SIG-M5 treated with dmso at 0.1 percent for 504 hours (cell line): Measurements from ENCODE around the gene INKA2.

Experiments
- DNase-seq: peaks from one replicate; lab custom pipeline; 2025; ENCODE audit not compliant: unreplicated experiment; lab: John Stamatoyannopoulos, UW

Gene INKA2

GRCh38 chr1:111706921-111707320 lies 32.3 kb downstream of the INKA2 start:
- DNase-seq: no peak

DNA sequence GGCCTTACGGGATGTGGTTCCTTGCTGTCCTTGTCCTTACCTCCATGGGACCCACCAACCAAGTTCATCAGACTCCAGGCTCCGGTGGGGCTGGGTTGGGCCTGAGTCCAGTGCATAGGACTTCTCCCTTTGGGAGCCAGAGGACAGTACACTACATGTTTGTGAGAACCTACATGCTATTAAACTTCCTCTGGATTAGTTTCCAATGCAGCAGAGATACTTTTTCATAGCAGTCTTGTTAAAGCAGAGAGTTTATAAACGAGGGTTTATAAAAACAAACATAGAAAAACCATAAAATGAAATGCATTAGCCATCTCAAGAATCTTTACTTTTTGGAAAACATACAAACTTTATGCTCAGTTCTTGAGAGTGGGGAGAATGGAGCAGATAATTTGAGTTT lies 33.4 kb downstream of the INKA2 start:
- DNase-seq: no peak

- DNase-seq: no peak
Observed at GRCh38 chr1:111704776-111705175, 34.4 kb downstream of the INKA2 start.

DNA sequence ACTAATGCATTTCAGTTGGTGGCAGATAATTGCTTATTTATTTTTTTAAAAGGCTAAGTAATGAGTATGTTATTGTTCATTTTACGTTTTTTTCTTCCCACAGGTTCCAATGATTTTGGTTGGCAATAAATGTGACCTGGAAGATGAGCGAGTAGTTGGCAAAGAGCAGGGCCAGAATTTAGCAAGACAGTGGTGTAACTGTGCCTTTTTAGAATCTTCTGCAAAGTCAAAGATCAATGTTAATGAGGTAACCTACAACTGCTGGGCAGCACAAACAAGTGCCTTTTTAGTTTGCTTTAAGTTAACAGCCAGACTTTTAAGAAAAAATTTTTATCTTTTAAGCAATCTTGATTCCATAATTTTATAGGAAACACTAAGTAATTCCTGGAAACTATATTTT lies 35.0 kb downstream of the INKA2 start:
- no peak for DNase-seq

GRCh38 chr1:111702504-111703050 lies 36.6 kb downstream of the INKA2 start:
- DNase-seq: no peak

GRCh38 chr1:111699268-111699667 lies 39.9 kb downstream of the INKA2 start:
- no peak for DNase-seq

DNA sequence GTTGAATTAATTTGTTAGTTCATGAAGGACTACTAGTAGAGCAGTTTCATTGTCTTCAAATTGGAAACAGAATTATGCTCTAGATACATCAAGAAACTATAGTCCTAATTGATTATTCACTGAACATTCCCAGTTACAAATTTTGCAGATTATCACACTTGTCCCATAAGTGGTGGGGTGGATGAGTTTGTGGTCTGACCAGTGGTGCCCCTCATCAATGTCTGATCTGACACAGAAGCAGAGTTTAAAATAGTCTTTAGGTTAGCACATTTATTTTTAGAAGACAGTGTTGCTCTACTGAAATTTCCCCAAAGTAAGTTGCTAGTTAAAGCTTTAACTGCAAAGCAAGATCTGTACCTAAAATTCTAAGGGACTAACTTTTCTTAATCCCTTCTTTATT lies 42.9 kb downstream of the INKA2 start:
- no peak for DNase-seq

DNA sequence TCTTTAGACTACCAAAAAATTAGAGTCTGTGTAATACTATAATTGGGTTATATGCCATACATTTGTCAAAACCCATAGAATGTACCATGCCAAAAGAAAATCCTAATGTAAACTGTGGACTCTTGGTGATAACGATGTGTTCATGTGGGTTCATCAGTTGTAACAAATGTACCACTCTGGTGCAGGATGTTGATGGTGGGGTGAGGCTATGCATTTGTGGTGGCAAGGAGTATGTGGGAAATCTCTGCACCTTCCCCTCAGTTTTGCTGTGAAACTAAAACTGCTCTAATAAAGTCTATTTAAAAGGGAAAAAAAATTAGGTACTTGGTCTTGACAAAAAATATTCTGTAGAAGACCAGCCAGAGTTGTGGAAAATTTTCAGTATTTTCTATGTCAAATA lies 43.4 kb downstream of the INKA2 start:
- DNase-seq: no peak

DNA sequence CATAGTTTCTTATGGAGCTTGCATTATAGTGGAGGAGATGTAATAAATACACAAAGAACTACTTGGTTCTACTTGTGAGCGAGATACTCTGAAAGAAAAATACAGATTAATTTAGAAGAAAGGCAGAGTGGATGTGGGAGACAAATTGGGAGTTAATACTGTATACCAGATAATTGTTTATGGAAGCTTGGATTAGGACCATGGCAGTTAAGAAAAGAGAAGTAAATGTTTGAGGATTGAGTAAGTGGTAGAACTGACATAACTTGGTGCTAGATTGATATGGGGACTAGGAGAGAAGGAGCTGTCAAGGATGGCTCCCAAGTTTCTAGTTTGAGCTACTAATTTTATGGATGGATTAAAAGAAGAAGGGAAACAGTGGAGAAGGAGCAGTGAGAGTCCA lies 47.3 kb downstream of the INKA2 start:
- DNase-seq: no peak

GRCh38 chr1:111690306-111690617 lies 48.9 kb downstream of the INKA2 start:
- no peak for DNase-seq
